Fibroblast of villous mesenchyme (primary cell): ENCODE measurements around the gene EFS. TPM values are rescaled to one million over a fixed set of nuclear protein-coding genes. Genes with fewer than 3 reads are reported as not detected.
"Not testable (repeated sequence)": the region's sequence is repeated elsewhere in the genome, so short reads cannot be mapped to it uniquely, and the experiment has no call there.

Source experiments
- DNase-seq: peaks from one replicate; pipeline ENCODE4 v3.0.0-alpha.2; 2010; ENCODE audit warnings: low read depth
- H3K4me3 ChIP-seq: 2 replicates; pipeline ENCODE4 v1.5.1; 2011; ENCODE audit warnings: low read depth, mild to moderate bottlenecking, low read length
- total RNA-seq: library from RNA; depleted of rRNA; stranded (reverse); fragments of >200 nt; gene quantifications from 2 replicates; pipeline ENCODE4 v1.2.3, GENCODE V29; 2012
- TF ChIP-seq, protein P1 (sequence below): IDR thresholded peaks from 2 replicates; pipeline ENCODE4 v1.5.1; 2012; ENCODE audit warnings: low read depth, mild to moderate bottlenecking, low read length; ENCODE audit not compliant: insufficient read depth

The EFS gene
- total RNA-seq, 1 donor: 7.8 TPM

- H3K4me3 ChIP-seq: no peak overlapping the region
- TF ChIP-seq, protein P1, sequence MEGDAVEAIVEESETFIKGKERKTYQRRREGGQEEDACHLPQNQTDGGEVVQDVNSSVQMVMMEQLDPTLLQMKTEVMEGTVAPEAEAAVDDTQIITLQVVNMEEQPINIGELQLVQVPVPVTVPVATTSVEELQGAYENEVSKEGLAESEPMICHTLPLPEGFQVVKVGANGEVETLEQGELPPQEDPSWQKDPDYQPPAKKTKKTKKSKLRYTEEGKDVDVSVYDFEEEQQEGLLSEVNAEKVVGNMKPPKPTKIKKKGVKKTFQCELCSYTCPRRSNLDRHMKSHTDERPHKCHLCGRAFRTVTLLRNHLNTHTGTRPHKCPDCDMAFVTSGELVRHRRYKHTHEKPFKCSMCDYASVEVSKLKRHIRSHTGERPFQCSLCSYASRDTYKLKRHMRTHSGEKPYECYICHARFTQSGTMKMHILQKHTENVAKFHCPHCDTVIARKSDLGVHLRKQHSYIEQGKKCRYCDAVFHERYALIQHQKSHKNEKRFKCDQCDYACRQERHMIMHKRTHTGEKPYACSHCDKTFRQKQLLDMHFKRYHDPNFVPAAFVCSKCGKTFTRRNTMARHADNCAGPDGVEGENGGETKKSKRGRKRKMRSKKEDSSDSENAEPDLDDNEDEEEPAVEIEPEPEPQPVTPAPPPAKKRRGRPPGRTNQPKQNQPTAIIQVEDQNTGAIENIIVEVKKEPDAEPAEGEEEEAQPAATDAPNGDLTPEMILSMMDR: no peak
- no peak for DNase-seq
Observed at GRCh38 chr14:23404331-23404900, 39.4 kb upstream of the EFS start.

DNA sequence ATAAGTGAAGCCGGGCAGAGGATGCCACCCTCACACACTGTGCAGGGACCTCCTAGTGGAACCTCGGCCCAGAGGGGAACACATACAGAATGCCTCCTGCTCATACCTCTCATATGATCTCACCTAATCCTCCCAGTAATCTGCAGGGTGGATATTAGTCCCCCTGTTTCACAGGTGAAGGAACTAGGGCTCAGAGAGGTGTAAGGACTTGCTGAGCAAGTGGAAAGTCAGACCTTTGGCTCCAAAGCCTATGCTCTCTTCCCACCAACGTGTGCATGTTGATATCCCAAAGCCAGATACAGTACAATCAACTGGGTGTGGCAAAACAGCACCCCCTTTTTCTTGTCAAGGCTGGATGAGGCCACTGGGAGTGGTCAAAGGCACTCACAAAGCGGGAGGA, 38.9 kb upstream of the EFS start:
- no peak overlapping the region for H3K4me3 ChIP-seq
- TF ChIP-seq, protein P1: no peak
- DNase-seq: no peak

GRCh38 chr14:23403139-23403438, 38.1 kb upstream of the EFS start:
- DNase-seq: no peak
- TF ChIP-seq, protein P1: no peak
- H3K4me3 ChIP-seq: no peak overlapping the region

- TF ChIP-seq, protein P1: no peak
Observed at GRCh38 chr14:23402296-23403138, 37.5 kb upstream of the EFS start.

GRCh38 chr14:23401291-23401690, 36.3 kb upstream of the EFS start:
- no peak overlapping the region for H3K4me3 ChIP-seq
- DNase-seq: no peak
- TF ChIP-seq, protein P1: no peak

More at GRCh38 chr14:23402296-23403138, 37.5 kb upstream of the EFS start:
- H3K4me3 ChIP-seq: no peak overlapping the region
- DNase-seq: no peak

DNA sequence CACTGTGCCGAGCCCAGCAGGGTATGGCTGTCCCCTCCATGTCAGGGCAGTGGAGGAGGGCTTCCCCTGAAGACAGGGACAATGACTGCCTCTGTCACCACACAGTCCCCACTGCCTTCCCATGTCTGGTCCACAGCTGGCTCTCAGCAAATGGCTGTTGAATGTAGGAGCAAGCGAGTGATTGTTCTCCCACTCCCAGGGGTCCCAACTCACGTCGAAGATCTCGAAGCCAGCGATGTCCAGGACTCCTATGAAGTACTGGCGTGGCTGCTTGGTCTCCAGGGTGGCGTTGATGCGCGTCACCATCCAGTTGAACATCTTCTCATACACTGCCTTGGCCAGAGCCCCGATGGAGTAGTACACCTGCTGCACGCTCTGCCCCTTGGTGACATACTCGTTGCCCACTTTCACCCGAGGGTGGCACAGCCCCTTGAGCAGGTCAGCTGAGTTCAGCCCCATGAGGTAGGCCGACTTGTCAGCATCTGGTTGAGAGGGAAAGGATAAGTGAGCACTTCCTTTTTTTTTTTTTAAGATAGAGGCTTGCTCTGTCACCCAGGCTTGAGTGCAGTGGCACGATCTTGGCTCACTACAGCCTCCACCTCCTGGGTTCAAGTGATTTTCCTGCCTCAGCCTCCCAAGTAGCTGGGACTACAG, 35.7 kb upstream of the EFS start:
- DNase-seq, H3K4me3 ChIP-seq: not testable (repeated sequence)

- DNase-seq: peak; percentile 10
- no peak overlapping the region for H3K4me3 ChIP-seq
- TF ChIP-seq, protein P1: no peak
Observed at GRCh38 chr14:23399591-23399990, 34.6 kb upstream of the EFS start.
